ENCODE data around the gene WDR36.

Gene WDR36
- long read RNA-seq, donor 1, result 0 reads
- long read RNA-seq, donor 2, result 0 reads
- long read RNA-seq, donor 3, full-length matches to known transcripts, result 2 of 2 reads
- long read RNA-seq, donor 3, partial matches to known transcripts, result 0 of 2 reads
- long read RNA-seq, donor 3, other reads (novel, unspliced or antisense), result 0 of 2 reads
- long read RNA-seq, donor 4, full-length matches to known transcripts, result 2 of 2 reads
- long read RNA-seq, donor 4, partial matches to known transcripts, result 0 of 2 reads
- long read RNA-seq, donor 4, other reads (novel, unspliced or antisense), result 0 of 2 reads
- long read RNA-seq, donor 5, result 0 reads
- long read RNA-seq, donor 6, full-length matches to known transcripts, result 1 of 1 reads
- long read RNA-seq, donor 6, partial matches to known transcripts, result 0 of 1 reads
- long read RNA-seq, donor 6, other reads (novel, unspliced or antisense), result 0 of 1 reads
- long read RNA-seq, donor 7, result 0 reads
- long read RNA-seq, donor 8, full-length matches to known transcripts, result 2 of 2 reads
- long read RNA-seq, donor 8, partial matches to known transcripts, result 0 of 2 reads
- long read RNA-seq, donor 8, other reads (novel, unspliced or antisense), result 0 of 2 reads

DNA sequence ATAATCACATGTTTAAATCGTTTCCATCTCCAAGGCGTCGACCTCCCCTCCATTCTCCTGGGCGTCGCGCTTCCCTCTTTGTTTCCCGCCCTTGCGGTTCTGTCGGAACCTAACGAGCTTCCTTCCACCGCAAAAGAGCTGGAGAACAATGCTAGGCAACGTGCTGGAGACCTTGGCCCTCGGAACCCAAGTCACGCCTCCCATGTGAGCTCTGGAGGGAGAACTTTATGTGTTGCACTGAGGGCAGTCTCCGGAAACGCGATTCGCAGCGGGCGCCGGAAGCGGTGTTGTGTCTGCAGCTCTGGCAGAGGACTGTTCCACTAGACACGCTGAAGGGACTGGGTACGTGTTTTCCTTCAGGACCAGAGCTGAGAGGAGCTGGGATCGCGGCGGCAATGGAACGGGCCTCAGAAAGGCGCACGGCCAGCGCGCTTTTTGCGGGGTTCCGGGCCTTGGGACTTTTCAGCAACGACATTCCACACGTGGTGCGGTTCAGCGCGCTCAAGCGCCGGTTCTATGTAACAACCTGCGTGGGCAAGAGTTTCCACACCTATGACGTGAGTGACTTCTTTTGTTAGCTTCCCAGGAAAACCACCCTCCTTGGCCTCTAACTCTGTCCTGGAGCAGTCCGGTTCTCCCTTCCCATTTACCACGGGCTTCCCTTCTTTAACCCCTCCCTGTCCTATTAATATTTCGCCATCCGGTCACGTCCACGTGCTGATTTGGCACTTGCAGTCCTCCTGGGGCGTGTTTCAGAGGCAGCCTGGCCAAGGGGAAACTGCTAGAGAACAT, at the start of gene WDR36:
Gene WDR36 (plus strand): TSS at position 287 of the 792 bp plus-strand sequence. CDS start 109 bp downstream, at position 396.
- DNase-seq, result peak; percentile 84

DNA sequence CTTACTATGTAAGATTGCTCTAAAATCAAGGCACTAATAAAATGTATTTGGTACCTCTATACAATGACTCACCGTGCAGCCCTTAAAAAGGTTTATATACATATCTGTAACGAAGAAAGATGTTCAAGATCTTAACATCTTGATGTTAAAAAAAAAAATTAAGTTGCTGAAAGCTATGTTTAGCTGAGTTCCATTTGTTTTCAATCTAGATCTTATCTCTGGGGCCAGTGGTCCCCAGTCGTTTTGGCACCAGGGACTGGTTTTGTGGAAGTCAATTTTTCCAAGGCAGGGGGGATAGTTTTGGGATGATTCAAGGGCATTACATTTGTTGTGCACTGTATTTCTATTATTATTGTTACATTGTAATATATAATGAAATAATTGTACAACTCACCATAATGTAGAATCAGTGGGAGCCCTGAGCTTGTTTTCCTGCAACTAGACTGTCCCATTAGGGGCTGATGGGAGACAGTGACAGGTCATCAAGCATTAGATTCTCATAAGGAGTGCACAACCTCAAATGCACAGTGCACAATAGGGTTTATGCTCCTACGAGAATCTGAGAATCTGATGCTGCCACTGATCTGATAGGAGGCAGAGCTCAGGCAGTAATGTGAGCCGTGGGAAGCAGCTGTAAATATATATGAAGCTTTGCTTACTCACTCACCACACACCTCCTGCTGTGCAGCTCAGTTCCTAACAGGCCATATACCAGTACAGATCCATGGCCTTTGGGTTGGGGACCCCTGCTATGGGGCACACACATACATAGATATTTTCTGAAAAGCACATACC, 48.2 kb upstream of the WDR36 start:
- no peak for DNase-seq

DNA sequence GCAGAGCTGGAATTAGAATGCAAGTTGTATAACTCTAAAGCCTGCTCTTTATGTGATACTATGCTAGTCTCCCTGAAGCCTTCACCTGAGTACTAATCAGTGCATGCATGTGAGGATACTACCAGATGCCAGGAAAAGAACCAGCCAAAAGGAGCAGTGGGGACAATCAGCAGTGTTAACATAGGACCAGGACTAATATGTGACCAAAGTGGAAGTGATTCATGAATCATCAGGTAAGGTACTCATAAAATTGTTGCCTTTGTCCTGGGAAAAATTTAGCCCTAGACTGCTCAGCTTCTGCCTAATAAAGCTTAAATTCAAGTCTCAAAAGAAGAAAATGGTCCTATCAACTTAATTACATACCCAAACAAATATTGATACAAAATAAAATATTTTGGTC, 34.1 kb upstream of the WDR36 start:
- DNase-seq, result no peak

DNA sequence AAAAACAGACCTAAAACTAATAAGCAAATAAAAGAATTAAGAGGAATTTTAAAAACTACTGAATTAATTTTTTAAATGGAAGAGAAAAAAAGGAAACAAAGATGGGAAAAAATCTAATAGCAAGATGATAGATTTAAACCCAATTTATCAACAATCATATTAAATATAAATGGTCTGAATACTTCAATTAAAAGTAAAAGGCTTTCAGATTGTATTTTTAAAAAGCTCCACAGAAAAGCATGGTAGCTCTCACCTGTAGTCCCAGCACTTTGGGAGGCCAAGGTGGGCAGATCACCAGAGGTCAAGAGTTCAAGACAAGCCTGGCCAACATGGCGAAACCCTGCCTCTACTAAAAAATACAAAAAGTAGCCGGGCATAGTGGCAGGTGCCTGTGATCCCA, 32.0 kb upstream of the WDR36 start:
- DNase-seq, result no peak

DNA sequence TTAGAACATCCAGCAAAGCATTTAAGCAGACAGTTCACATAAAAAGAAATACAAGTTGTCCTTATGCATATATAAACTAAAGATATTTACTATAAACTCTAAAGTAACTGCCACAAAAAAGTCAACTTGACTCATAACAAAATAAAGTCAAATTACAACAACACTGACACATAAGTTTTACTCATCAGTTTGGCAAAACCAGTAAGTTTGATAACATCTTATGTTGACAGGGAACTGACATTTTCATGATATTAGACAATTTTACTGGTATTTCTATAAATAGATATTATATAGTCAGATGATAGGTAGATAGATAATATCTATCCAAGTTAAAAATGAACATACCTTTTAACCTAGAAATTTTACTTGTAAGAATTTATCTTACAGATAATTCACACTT, 30.5 kb upstream of the WDR36 start:
- no peak for DNase-seq

DNA sequence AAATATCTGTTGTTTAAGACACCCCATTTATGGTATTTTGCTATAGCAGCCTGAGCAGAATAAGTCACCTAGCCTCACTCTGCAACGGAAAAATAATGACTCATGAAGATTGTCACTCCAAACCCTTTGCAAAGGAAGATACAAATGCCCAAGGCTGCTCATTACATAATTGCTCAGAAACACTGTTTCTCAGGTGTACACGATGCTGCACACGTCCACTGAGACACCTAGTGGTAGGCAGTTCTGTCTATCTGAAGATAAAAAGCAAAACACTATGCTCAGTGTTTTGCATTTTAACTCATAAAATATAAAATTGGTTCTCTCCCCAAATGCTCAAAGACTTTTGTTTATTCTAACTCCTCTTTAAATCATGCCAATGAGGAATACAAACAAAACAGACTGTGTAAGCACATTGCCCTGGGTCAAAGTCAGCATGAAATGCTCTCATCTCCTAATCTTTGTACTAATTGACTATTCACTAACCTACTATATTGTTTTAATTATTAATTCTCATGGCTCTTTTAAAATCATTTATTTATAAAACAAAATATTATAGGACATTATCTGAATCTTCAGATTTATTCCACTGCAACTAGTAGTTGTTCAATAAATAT, 28.3 kb upstream of the WDR36 start:
- DNase-seq, result no peak

DNA sequence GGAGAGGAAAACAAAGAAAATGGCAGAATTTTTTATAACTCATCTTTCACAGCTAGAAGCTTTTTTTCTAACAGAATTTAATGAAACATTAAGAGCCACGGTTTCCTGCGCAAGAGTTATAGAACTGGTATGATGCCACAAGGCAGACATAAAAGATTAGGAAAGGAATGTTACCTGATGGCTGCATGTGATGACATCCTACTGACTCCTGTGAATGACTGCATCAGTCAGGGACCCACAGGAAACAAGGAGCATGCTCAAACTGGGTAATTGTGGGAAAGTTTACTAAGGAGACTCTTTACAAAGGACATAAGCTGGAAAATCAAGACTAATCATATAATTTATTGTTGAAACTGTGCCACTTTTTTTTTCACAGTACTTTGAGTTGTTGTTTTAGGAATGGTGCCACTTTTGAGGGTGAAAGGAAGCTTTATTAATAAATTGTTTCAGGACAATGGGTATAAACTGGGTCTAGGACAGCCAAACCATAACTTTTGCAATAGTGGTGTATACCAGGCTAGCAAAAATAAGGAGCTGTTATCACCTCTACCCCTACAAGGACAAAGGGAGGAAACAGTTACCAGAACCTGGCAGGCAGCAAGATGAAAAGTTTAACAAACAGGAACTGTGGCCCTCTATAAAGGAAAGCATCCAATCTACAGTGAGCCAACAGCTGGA, 25.7 kb upstream of the WDR36 start:
- DNase-seq, result no peak

DNA sequence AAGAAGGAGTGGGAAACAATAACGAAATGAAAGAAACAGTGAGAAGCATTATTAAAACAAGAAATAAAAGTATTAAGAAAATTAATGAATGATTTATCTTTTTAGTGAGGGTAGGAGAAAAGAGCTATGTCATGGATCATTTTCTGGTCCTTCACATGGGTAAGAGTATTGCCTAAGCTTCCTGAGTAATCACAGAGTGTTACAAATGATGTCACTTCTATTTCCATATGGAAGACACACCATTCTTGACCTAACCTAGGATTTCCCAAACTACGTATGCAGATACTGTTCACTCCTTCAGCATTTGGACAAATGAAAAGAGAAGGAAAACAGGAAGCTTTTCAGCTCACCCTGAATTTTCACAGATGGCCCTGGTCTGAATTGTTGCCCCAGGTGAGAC, 23.9 kb upstream of the WDR36 start:
- no peak for DNase-seq

DNA sequence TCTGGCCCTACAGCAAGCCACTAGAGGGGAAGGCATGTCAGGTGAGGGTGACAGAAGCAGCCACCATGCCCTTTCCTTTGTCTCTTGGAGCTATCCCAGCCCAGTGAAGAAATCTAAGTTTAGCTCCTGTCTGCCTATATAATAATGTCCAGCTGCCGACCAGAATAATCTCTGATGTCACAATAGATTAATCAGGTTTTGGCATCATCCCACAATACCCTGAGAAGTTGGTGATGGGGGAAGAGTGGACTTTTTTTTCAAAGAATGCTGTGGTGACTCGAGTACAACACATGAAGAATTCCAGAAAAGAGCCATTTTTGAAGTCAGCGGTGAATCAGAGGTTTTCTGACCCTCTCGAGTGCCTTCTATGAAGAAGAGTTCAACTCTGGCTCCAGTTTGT, 22.3 kb upstream of the WDR36 start:
- no peak for DNase-seq

DNA sequence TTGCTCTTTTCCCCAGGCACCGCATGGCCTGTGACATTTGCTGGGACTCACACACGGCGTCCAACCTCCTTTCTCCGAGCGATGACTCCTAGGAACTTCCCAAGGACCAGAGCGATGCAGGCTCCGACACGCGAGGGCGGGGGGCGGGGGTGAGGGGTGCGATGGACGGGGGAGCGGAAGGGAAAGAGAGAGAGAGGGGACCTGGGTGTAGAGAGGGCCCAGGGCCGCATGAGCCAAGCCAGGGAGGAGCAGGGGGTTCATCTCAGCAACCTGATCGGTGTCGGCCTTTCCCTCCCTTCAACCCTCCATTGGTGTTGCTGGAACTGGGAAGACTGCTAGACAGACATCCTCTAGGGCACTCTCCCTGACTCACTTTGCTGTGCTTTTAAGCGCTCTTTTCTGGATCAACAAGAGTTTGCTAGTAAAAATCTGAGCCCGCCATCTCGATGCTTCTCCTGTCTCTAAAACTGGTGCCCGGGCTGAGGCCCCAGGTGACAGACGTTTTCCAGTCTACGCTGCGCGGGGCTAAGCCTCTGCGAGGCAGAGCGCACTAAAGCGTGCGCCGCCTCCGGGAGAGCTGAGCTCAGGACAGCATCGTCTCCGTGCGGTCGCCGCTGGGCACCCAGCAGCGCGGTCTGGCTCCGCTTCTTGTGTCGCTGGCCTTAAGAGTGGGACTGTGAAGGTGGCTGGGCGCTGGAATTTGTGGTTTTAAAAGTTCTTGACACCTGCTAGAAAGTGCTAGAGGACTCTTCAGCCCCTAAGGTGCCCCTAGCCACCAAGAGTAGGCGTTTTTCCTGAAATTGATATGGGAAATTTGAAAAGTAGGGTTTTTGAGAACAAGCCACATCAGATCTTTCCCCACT, 21.6 kb upstream of the WDR36 start:
- DNase-seq, result peak; percentile 49

DNA sequence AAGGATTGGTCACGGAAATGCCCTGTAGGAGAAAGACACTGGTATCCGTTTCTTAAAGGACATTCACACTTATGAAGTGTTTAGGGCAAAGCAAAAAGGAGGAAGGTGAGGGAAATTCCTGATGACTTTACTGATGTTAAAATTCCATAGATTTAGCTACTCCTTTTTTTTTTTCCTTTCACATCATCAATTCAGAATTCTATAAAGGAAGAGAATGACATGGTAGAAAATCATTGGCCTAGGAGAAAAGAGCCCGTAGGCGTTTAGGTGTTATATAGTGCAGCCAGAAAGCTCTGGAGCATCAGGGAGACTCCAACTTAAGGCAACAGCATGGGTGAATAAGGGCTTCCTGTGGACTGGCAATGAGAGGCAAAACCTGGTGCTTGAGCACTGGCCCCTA, 20.7 kb upstream of the WDR36 start, which contains the start of gene TSLP:
Gene TSLP (plus strand): TSS at position 301 of the 400 bp plus-strand sequence. CDS start 178 bp downstream, outside the sequence.
- DNase-seq, result no peak

DNA sequence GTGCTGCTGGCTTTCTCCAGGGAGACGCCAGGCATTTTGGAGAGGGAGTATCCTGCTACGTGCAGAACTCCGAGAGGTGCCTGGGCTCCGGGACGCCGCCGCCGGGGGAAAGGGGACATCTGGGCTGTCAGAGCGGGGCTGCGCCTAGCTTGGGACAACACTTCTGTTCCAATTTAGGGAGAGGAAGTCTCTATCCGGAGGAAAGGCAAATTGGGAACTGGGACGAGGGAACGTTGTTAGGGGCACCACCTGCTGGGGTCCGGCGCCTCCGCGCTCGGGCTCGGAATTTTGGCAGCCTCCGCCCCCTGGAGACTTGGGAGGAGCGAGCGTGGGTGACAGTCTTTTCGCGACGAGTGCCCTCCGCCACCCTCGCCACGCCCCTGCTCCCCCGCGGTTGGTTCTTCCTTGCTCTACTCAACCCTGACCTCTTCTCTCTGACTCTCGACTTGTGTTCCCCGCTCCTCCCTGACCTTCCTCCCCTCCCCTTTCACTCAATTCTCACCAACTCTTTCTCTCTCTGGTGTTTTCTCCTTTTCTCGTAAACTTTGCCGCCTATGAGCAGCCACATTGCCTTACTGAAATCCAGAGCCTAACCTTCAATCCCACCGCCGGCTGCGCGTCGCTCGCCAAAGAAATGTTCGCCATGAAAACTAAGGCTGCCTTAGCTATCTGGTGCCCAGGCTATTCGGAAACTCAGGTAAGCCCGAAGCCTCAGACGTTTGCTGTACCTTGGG, 19.0 kb upstream of the WDR36 start:
- peak; percentile 55 for DNase-seq

DNA sequence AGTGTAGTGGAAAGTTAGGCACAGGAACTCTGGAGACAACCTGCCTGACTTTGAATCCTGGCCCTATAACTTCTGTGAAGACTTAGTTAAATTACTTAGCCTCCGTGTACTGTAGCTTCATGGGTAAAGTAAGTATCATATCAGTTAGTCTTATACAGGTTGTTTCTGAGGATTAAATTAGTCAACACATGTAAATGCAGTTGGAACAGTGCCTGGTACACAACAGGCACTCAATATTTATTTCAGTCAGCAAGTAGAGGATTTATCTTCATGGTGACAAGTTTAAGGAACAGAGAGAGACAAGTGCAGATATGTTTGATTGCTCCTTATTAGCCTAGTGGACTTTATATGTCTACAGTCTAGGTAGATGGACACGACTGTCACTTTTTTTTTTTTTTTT, 17.9 kb upstream of the WDR36 start:
- no peak for DNase-seq

DNA sequence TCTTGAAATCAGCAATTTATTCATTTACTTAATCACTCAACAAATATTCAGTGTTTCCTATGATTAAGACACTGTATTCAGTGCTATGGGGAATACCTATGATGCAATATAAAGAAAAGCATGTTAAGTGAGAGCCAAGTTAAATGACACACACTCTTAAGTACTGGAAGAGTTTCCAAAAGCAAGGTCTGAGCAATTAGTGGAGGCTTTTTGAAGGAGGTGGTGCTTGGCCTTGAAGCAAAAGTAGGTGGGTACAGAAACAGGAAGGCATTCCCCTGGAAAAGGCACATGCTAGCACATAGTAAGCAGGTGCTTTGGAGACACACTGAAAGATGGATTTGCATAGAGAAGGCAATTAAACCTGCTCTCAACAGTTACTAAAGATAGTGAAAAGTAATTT, 16.6 kb upstream of the WDR36 start:
- DNase-seq, result no peak

DNA sequence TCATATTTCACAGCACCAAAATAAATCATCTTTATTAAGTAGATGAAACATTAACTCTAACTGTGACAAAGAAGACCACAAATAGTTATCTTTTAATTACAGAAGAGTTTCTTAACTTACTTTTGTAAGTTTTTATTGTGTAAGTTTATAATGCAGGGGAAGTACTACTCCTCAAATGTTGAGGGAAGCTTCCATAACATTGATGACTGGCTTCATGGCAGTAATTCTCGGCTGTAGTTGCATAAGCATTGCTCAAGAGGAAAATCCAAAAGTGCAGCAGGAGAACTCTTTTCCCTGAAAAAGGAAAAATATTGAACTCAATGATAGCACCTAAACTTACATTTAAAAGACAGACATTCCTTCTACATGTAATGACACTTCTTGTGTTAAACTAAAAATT, 16.1 kb upstream of the WDR36 start:
- DNase-seq, result no peak

DNA sequence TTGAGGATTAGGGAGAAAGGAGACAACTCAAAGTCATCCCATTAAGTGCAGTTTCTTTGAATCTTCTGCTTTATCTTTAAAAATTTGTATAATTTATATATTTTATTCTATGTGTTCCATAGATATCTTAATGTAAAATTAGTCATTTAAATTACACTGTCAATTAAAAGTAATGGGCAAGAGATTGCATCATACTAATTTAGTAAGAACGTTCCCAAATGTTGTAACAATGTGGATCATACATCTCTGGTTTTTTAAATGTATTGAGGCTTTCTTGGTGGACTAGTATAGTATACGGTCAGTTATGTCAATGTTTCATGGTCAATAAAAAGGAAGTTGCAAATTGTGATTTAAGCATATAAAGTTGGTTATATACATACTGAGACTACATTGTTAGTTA, 14.5 kb upstream of the WDR36 start:
- DNase-seq, result no peak

DNA sequence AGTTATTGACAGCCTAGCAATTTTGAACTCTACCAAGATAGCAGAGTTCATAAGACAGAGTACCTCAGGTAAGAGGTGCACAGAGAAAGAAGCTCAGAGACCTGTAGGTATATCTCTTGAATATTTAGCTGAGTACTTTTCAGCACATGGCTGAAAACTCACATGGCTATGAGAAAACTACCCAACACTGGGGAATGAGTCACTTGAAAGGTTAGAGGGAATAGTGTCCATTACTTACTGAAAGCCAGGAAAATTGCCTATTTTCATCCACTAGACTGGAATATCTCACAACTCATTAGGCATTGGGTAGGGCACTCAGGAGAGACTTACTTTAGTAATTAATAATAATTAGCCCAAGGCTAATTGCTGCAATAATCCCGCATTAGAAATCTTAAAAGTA, 12.3 kb upstream of the WDR36 start:
- DNase-seq, result no peak

DNA sequence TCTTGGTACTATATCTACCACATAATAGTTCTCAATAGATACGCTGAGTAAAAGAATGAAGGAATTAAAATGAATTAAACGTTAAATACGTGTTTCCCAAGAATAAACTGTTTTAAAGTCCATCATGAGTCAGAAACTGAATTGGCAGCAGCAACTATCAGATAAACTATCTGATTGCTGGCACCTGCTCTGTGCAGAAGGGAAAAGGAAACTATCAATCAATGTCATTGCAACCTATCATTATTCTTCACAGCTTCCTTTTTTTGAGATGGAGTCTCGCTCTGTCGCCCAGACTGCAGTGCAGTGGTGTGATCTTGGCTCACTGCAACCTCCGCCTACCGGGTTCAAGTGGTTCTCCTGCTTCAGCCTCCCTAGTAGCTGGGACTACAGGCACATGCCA, 8.8 kb upstream of the WDR36 start:
- no peak for DNase-seq

DNA sequence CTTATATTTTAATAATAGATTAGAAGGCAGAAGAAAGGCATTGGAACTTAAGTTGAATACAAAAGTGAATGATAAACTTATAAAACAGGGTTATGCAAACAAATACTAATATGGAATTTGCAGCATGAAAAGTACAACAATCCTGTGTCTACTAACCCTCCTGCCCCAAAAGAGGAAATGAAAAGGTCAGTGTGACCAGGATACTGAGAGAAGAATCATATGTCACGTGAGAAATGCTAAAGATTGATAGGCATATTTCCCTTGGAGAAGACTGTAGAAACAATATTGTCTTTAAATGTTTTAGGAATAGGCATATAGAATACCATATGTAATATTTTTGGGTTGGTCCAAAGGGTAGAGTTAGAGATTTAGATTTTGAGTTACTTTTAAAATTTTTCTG, 3.8 kb downstream of the WDR36 start:
- DNase-seq, result no peak
